ENCODE results near the gene HNRNPL. TPM values are rescaled to one million over a fixed set of nuclear protein-coding genes. Genes with fewer than 3 reads are reported as not detected.
A peak's percentile ranks its signal among the peaks of the same experiment; 100 is the strongest.

HNRNPL gene
- total RNA-seq, 1 experiment from 2014 or later = 749 TPM

DNA sequence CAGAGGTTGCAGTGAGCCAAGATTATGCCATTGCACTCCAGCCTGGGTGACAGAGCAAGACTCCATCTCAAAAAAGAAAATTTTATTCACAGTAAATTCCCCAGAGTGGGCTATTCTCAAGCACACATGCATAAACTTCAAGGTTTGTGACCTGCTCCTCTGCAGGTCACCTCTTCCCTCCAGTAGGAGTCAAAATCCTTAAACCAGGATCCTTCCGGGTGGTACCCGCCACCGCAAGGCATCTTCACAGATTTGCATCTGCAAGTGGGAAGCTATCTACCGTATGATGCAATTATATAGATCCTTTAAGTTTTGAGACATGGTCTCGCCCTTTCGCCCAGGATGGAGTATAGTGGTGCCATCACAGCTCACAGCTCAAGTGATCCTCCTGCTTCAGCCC, 15.2 kb downstream of the HNRNPL start:
- no TSS peak for BruUV-seq (replicated peaks)
- ATAC-seq (no peak), DNase-seq (ENCODE audit: low read depth, low spot score) (no peak)
- ChIA-PET CTCF (interaction anchor here (0.6 kb wide), 2 partner anchors 259 to 356 kb away, joined by 3 read pairs; no protein-coding TSS in a partner anchor), POLR2A (interaction anchor here (0.6 to 1.7 kb wide), 7 partner anchors 10 to 187 kb away, joined by 3 to 20 read pairs (median 3); partner anchors contain the start of genes ACTN4 and HNRNPL)
- in situ Hi-C loops (cut with HindIII; ENCODE audit: low pct_unique_long_range_greater_than_20kb, low sequenced_read_pairs) = no loop called here
- intact Hi-C loops (cut with micrococcal nuclease; ENCODE audit: unreplicated experiment) = loop anchor here (5.0 to 10.0 kb wide), 2 partner anchors 102 to 320 kb away; no protein-coding TSS in a partner anchor
- Histone ChIP-seq H3K4me3 (ENCODE audit: low read depth in 2 of 2, low read length in 2 of 2) (no peak overlapping the region), H3K27ac (ENCODE audit: low read length) (peak overlapping the region; percentile 86), H3K9me3 (ENCODE audit: control insufficient read depth, insufficient read depth, low read depth, low read length) (no peaks in the 10 kb centered on the region), H3K36me3 (ENCODE audit: control insufficient read depth, insufficient read depth, low read length) (peaks cover 35% of the 10 kb centered on the region), H3K4me1 (ENCODE audit: control insufficient read depth, insufficient read depth, low read length) (peaks cover 89% of the 10 kb centered on the region), H3K27me3 (ENCODE audit: control insufficient read depth, insufficient read depth, low read length) (no peaks in the 10 kb centered on the region)
- TF ChIP-seq POLR2AphosphoS5 (IDR thresholded peaks at IDR 0.05; ENCODE audit: low read depth, low read length) = no peak
- TF ChIP-seq TCF7L2 (IDR thresholded peaks at IDR 0.05; ENCODE audit: low read depth, low read length) = no peak
- no peak for TF ChIP-seq SIN3A (IDR thresholded peaks at IDR 0.05; ENCODE audit: borderline replicate concordance, insufficient read depth, low read depth, low read length)
- TF ChIP-seq, protein P1, sequence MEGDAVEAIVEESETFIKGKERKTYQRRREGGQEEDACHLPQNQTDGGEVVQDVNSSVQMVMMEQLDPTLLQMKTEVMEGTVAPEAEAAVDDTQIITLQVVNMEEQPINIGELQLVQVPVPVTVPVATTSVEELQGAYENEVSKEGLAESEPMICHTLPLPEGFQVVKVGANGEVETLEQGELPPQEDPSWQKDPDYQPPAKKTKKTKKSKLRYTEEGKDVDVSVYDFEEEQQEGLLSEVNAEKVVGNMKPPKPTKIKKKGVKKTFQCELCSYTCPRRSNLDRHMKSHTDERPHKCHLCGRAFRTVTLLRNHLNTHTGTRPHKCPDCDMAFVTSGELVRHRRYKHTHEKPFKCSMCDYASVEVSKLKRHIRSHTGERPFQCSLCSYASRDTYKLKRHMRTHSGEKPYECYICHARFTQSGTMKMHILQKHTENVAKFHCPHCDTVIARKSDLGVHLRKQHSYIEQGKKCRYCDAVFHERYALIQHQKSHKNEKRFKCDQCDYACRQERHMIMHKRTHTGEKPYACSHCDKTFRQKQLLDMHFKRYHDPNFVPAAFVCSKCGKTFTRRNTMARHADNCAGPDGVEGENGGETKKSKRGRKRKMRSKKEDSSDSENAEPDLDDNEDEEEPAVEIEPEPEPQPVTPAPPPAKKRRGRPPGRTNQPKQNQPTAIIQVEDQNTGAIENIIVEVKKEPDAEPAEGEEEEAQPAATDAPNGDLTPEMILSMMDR (IDR thresholded peaks at IDR 0.05) = no peak
- TF ChIP-seq, protein P2, sequence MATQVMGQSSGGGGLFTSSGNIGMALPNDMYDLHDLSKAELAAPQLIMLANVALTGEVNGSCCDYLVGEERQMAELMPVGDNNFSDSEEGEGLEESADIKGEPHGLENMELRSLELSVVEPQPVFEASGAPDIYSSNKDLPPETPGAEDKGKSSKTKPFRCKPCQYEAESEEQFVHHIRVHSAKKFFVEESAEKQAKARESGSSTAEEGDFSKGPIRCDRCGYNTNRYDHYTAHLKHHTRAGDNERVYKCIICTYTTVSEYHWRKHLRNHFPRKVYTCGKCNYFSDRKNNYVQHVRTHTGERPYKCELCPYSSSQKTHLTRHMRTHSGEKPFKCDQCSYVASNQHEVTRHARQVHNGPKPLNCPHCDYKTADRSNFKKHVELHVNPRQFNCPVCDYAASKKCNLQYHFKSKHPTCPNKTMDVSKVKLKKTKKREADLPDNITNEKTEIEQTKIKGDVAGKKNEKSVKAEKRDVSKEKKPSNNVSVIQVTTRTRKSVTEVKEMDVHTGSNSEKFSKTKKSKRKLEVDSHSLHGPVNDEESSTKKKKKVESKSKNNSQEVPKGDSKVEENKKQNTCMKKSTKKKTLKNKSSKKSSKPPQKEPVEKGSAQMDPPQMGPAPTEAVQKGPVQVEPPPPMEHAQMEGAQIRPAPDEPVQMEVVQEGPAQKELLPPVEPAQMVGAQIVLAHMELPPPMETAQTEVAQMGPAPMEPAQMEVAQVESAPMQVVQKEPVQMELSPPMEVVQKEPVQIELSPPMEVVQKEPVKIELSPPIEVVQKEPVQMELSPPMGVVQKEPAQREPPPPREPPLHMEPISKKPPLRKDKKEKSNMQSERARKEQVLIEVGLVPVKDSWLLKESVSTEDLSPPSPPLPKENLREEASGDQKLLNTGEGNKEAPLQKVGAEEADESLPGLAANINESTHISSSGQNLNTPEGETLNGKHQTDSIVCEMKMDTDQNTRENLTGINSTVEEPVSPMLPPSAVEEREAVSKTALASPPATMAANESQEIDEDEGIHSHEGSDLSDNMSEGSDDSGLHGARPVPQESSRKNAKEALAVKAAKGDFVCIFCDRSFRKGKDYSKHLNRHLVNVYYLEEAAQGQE (IDR thresholded peaks at IDR 0.05; ENCODE audit: insufficient read depth in 1 of 2, low read depth in 2 of 2, low read length in 1 of 2) = no peak

DNA sequence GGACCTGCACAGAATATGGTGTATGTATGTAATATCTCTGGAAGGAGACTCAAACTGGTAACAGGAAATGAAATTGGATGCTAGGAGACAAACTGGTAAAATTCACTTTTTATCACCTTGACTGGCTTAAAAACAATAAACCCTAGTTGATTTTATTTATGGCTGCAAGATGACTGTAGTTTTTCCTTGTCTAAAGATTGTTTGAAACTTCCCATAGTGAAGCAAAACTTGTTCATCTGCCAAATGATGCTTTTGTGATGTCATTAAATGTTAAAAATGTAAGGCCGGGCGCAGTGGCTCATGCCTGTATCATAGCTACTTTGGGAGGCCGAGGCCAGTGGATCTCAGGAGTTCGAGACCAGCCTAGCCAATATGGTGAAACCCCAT, 15.7 kb downstream of the HNRNPL start:
- TF ChIP-seq, protein P2 (IDR thresholded peaks at IDR 0.05; ENCODE audit: insufficient read depth in 1 of 2, low read depth in 2 of 2, low read length in 1 of 2) = no peak
- in situ Hi-C loops (cut with HindIII; ENCODE audit: low pct_unique_long_range_greater_than_20kb, low sequenced_read_pairs) = no loop called here
- no peak overlapping the region for H3K4me3 ChIP-seq (ENCODE audit: low read depth in 2 of 2, low read length in 2 of 2)
- H3K9me3 ChIP-seq (ENCODE audit: control insufficient read depth, insufficient read depth, low read depth, low read length) = no peaks in the 10 kb centered on the region
- peaks cover 85% of the 10 kb centered on the region for H3K4me1 ChIP-seq (ENCODE audit: control insufficient read depth, insufficient read depth, low read length)
- CTCF ChIA-PET = interaction anchor here (0.7 kb wide), 1 partner anchor 111 kb away, joined by 6 read pairs; no protein-coding TSS in a partner anchor
- no peaks in the 10 kb centered on the region for H3K27me3 ChIP-seq (ENCODE audit: control insufficient read depth, insufficient read depth, low read length)
- BruUV-seq (replicated peaks) = no TSS peak
- POLR2A ChIA-PET = interaction anchor here (0.6 to 1.7 kb wide), 10 partner anchors 10 to 302 kb away, joined by 3 to 20 read pairs (median 3); partner anchors contain the start of genes ACTN4, NFKBIB and SIRT2
- intact Hi-C loops (cut with micrococcal nuclease; ENCODE audit: unreplicated experiment) = loop anchor here (5.0 to 10.0 kb wide), 2 partner anchors 102 to 319 kb away; no protein-coding TSS in a partner anchor
- H3K27ac ChIP-seq (ENCODE audit: low read length) = peak overlapping the region; percentile 86
- no peak for DNase-seq (ENCODE audit: low read depth, low spot score)
- ATAC-seq = no peak
- peaks cover 30% of the 10 kb centered on the region for H3K36me3 ChIP-seq (ENCODE audit: control insufficient read depth, insufficient read depth, low read length)

Measured in Panc1 (cell line).